Mesenteric fat pad (tissue), 1 donor: ENCODE data around the gene TMED3. TPM values are rescaled to one million over a fixed set of nuclear protein-coding genes. Genes with fewer than 3 reads are reported as not detected.
"Not testable (repeated sequence)": the region's sequence is repeated elsewhere in the genome, so short reads cannot be mapped to it uniquely, and the experiment has no call there.

Experiments
- DNase-seq: peaks from one replicate; pipeline ENCODE4 v3.0.0-alpha.2; 2020; ENCODE audit warnings: low spot score
- total RNA-seq: library from RNA; stranded (reverse); fragmentation: NEBNext Ultra II Directional; extraction: Animal tissue kit (Norgen Biotek cat#: 25700); gene quantifications from one replicate; pipeline ENCODE4 v1.2.1, GENCODE V29; 2021
- donor health status: DM: yes; HTN: yes; CAD: no.

Gene TMED3
- total RNA-seq, 1 donor from 2014 or later = 27.8 TPM

GRCh38 chr15:79315623-79316328, 4.9 kb downstream of the TMED3 start:
- DNase-seq = no peak

GRCh38 chr15:79316864-79317263, 6.0 kb downstream of the TMED3 start:
- DNase-seq = no peak

- not testable (repeated sequence) for DNase-seq
Observed at GRCh38 chr15:79319973-79320372, 9.1 kb downstream of the TMED3 start.

- no peak for DNase-seq
Observed at GRCh38 chr15:79321876-79322275, 11.0 kb downstream of the TMED3 start.

GRCh38 chr15:79322306-79322705, 11.4 kb downstream of the TMED3 start:
- DNase-seq = no peak

GRCh38 chr15:79322945-79323344, 12.0 kb downstream of the TMED3 start:
- DNase-seq = no peak

- no peak for DNase-seq
Observed at GRCh38 chr15:79329171-79329611, 18.3 kb downstream of the TMED3 start.

- DNase-seq = no peak
Observed at GRCh38 chr15:79332824-79333510, 22.1 kb downstream of the TMED3 start.

GRCh38 chr15:79337591-79337990, 26.7 kb downstream of the TMED3 start:
- DNase-seq = no peak

- no peak for DNase-seq
Observed at GRCh38 chr15:79339588-79340314, 28.8 kb downstream of the TMED3 start.

- no peak for DNase-seq
Observed at GRCh38 chr15:79340315-79340602, 29.3 kb downstream of the TMED3 start.

- DNase-seq = no peak
Observed at GRCh38 chr15:79341396-79341795, 30.5 kb downstream of the TMED3 start.

- DNase-seq = no peak
Observed at GRCh38 chr15:79349525-79349924, 38.6 kb downstream of the TMED3 start.

GRCh38 chr15:79352206-79352605, 41.3 kb downstream of the TMED3 start:
- DNase-seq = no peak

- DNase-seq = no peak
Observed at GRCh38 chr15:79357566-79357965, 46.7 kb downstream of the TMED3 start.

GRCh38 chr15:79358069-79358468, 47.2 kb downstream of the TMED3 start:
- no peak for DNase-seq

- DNase-seq = no peak
Observed at GRCh38 chr15:79364571-79365240, 53.8 kb downstream of the TMED3 start.

- no peak for DNase-seq
Observed at GRCh38 chr15:79365765-79366164, 54.9 kb downstream of the TMED3 start.

GRCh38 chr15:79366691-79367090, 55.8 kb downstream of the TMED3 start:
- no peak for DNase-seq

GRCh38 chr15:79370716-79371115, 59.8 kb downstream of the TMED3 start:
- DNase-seq = no peak

- no peak for DNase-seq
Observed at GRCh38 chr15:79371591-79371990, 60.7 kb downstream of the TMED3 start.

- DNase-seq = no peak
Observed at GRCh38 chr15:79372428-79372827, 61.5 kb downstream of the TMED3 start.
